ENCODE measurements around the gene ATP8A1. TPM values are rescaled to one million over a fixed set of nuclear protein-coding genes. Genes with fewer than 3 reads are reported as not detected.

The ATP8A1 gene
- total RNA-seq (10 to 100 TPM; 10.7 to 15.9 TPM), polyA plus RNA-seq (1 to 10 TPM in 1 of 2 donors, under 1 TPM in 1; 0.65 to 1.2 TPM)

- H3K27ac ChIP-seq (ENCODE audit: low read depth in 1 of 2, low read length in 2 of 2): peak within 1 kb of the TSS; percentile 76 to 87
- WGBS: under 1% methylated on average over 74 of the region's 74 CpGs
These were observed at the start of gene ATP8A1 for GRCh38 chr4:42656944-42657792. ATP8A1 (minus strand) TSS chr4:42657105; CDS start chr4:42656873, 232 bp downstream.

More at GRCh38 chr4:42656944-42657792, at the start of gene ATP8A1:
- H3K4me1 ChIP-seq (ENCODE audit: control insufficient read depth in 4 of 4, insufficient read depth in 4 of 4, low read length in 3 of 4): peaks cover 0 to 20% (median 10%) of the 10 kb centered on the region in 4 donors
- no peaks in the 10 kb centered on the region for H3K27me3 ChIP-seq (ENCODE audit: control insufficient read depth in 4 of 4, insufficient read depth in 4 of 4, low read length in 3 of 4)
- no peaks in the 10 kb centered on the region for H3K9me3 ChIP-seq (ENCODE audit: control insufficient read depth in 4 of 4, low read length in 3 of 4)
- DNase-seq (ENCODE audit: low spot score): peak; percentile 93
- H3K36me3 ChIP-seq (ENCODE audit: control insufficient read depth in 4 of 4, insufficient read depth in 3 of 4, low read depth in 1 of 4, low read length in 3 of 4): no peaks in the 10 kb centered on the region
- H3K9ac ChIP-seq (ENCODE audit: low read depth in 1 of 2, low read length in 2 of 2): peak within 1 kb of the TSS; percentile 60 to 85
- TF ChIP-seq SP1 (IDR thresholded peaks at IDR 0.05) (peak; percentile 75), RXRA (IDR thresholded peaks at IDR 0.05) (no peak), TAF1 (conservative IDR thresholded peaks at IDR 0.05) (peak; percentile 35), ZBTB33 (IDR thresholded peaks at IDR 0.05) (no peak), ATF3 (IDR thresholded peaks at IDR 0.05) (no peak), EGR1 (IDR thresholded peaks at IDR 0.05; ENCODE audit: low read depth in 2 of 2) (peak; percentile 43 to 45), YY1 (IDR thresholded peaks at IDR 0.05) (peak; percentile 34), REST (IDR thresholded peaks at IDR 0.05) (peak; percentile 28), RAD21 (IDR thresholded peaks at IDR 0.05) (peak in 1 of 2 donors; percentile 26), MAX (IDR thresholded peaks at IDR 0.05) (peak; percentile 69), FOXA1 (IDR thresholded peaks at IDR 0.05) (no peak), CTCF (IDR thresholded peaks at IDR 0.05; ENCODE audit: low read depth, low read length, missing input control) (peak; percentile 18)
- peak within 1 kb of the TSS; percentile 80 to 96 (median 92) for H3K4me3 ChIP-seq (ENCODE audit: low read depth in 1 of 3, low read length in 3 of 3)
